HG03457 (cell line): Measurements from ENCODE around the gene SLC35F5.
"Not testable (repeated sequence)": the region's sequence is repeated elsewhere in the genome, so short reads cannot be mapped to it uniquely, and the experiment has no call there.

Source experiments
- ATAC-seq: cut with Tn5 transposase; IDR thresholded peaks from one replicate; pipeline ENCODE4 v1.9.1; 2021; ENCODE audit warnings: moderate number of reproducible peaks; ENCODE audit not compliant: unreplicated experiment

Gene SLC35F5, protein sequence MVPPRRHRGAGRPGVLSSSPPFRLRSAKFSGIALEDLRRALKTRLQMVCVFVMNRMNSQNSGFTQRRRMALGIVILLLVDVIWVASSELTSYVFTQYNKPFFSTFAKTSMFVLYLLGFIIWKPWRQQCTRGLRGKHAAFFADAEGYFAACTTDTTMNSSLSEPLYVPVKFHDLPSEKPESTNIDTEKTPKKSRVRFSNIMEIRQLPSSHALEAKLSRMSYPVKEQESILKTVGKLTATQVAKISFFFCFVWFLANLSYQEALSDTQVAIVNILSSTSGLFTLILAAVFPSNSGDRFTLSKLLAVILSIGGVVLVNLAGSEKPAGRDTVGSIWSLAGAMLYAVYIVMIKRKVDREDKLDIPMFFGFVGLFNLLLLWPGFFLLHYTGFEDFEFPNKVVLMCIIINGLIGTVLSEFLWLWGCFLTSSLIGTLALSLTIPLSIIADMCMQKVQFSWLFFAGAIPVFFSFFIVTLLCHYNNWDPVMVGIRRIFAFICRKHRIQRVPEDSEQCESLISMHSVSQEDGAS

DNA sequence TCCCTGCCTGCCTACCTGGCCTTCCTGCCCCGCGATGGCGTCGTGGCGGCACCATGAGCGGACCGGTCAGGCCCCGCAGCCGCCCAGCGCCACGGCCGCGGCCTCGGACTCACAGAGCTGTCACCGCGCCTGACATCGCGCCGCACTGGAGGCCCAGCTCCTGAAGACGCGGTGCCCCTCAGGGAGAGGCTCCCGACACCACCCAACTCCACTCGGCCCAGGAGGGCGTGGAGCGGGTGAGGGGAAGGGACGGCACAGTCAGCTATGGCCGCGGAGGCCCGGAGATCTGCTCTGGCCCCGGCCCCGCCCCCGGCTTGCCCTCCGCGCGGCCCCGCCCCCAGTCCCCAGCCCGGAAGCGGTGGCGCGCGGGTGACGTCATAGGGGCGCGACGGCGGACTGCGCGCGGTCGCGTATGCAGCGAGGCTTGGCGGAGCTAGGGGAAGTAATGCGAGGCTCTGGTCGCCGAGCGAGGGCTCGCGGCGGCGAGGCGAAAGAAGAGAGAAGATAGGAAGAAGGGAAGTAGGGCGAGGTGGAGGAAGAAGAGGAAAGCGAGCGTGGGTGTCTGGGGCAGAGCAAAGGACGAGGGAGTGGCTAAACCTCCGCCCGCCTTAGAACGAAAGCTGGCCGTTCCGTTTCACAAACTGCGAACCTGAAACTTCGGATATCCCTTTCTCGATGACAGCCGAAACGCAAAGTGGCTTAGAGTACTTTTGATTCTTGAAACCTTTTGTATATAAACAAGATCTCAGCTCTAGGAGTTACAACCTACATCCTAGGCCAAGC, at the start of gene SLC35F5:
TSS of gene SLC35F5 (minus strand) at position 288 of the 783 bp plus-strand sequence. CDS start at position 55, 233 bp downstream.
- peak; percentile 87 for ATAC-seq

DNA sequence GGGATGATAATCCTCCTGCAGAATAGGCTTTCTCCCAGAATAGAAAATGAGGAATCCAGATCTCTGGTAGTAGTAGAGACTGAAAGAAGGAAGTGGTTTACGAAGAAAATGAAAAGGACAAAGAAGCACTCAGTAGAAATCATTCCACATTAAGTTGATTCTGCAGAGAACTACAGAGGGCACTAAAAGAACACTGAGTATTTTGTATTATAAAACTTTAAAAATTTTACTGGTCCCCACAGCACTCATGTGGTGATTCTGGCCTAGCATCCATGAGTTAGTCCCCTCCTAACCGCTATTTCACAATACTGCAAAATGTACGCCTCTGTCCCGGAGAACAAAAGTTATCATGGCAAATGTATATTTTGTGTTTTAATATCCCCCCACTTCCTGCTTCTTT, 42.9 kb upstream of the SLC35F5 start:
- ATAC-seq: no peak

DNA sequence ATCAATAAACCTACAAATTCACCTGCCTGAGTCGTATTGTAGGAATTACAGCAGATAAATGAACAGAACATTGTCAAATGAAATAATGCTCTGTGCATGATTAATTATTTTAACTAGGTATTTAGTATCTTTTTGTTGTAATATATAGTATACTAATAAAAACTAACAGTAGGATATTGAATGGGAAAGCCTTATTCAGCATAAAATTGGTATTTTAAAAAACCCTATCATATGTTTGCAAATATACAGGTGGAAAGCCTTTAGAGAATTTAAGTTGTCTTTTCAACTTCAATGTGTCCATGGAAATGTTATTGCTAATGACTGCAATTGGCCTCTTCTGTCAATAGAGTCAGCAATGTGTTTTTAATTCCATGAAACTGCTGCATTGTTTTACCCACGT, 40.8 kb upstream of the SLC35F5 start:
- ATAC-seq: no peak

GRCh38 chr2:113796592-113797175, 40.2 kb upstream of the SLC35F5 start:
- no peak for ATAC-seq

- no peak for ATAC-seq
Observed at GRCh38 chr2:113795405-113795920, 39.0 kb upstream of the SLC35F5 start.

DNA sequence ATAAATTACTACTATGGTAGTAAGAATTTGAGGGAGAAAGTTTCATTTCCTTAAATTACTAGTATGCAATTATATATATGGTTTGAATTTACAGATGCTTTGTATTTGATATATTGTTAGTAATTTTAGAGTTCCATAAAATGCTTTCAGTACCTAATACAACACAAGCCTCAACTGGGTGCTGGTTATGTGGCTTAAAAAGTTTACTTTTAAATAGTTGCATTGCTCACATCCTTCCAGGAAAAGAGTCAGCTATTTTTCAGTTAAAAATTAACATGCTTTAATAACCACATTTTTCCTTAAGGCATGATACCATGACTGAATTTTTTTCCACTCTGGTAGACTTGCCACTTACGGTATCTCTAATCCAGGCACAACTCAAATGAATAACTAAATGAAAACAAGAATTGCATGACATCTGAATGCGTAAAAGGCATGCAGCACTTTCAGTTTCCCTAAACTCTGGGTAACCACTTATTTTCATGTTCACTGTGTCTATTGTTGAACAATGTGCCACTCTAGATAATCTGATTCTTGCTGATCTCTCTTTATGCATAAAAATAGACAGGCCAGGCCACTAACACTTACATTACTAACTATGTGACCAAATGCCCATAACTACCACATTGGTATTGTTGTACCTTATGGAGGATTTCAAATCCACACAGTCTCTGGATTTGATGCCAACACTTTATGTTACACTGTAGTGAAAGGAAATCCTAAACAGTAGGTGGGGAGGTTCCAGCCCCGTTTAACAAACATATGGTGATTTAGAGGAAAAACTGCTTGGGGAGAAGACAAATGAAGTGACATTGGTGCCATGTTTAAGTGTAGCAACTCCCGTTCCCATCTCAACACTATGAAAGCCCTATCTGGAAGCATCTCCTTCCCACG, 35.5 kb upstream of the SLC35F5 start:
- ATAC-seq: peak; percentile 96

DNA sequence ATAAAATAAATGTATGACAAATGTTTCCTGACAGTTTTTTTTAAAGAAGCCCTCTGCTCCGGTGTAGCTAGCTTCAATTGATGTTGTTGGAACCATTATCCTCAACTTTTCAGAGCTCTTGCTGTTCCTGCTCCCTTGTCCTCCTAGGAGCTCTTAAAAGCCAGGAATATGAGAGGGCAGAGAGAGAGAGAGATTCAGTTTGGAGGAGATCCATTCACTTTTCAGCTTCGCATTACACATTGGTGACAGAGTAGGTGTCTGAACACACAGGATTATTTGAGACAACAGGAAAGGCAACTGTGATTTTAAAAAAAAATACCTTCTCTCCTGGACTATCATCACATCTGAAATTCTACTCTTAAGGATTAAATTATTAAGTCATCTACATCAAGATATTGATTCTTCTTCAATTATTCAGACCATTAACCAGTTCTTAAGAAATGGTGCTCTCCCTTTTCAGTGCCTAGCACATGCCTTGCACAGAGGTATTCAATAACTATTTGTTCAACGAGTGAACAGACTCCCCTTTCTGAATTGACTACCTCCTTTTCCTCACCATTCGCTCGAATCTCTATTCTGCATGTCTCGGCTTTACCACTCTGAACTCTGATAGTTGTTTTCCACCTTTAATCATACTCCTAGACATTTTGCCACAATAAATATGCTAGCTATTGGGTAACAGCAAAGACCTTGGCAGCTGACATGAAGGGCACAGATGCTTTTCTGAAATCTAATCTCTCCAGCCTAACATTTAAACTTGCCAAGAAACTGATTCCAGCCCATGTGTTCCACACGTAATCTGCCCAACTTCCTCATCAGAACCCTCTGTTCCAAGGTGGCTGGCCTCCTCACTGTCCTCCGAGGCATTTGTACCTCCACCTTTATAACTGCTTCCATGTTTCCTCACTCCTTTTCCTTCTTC, 28.6 kb upstream of the SLC35F5 start:
- no peak for ATAC-seq

DNA sequence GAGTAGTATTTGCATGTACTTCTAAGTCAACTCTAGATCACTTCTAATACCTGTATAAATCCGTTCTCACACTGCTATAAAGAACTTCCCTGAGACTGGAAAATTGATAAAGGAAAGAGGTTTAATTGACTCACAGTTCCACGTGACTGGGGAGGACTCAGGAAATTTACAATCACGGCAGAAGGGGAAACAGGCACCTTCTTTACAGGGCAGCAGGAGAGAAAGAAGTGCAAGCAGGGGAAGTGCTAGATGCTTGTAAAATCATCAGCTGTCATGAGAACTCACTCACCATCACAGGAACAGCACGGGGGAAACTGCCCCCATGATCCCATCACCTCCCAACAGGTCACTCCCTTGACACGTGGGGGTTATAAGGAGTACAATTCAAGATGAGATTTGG, 24.0 kb upstream of the SLC35F5 start:
- no peak for ATAC-seq

DNA sequence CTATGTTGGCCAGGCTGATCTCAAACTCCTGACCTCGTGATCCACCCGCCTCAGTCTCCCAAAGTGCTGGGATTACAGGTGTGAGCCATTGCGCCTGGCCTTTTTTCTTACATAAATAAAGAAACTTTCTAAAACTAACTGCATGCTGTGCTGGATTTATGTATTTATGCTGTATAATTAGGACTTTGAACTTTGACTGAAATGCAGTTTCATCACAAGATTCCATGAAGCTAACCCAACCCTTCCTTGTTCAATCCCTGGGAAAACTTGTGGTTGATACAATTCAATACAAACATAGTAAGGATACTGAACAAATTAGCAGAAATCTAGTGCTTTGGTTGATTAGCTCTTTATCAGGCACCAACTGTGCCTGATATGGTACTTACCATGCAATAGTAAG, 20.9 kb upstream of the SLC35F5 start:
- no peak for ATAC-seq

- ATAC-seq: no peak
Observed at GRCh38 chr2:113776949-113777348, 20.5 kb upstream of the SLC35F5 start.

DNA sequence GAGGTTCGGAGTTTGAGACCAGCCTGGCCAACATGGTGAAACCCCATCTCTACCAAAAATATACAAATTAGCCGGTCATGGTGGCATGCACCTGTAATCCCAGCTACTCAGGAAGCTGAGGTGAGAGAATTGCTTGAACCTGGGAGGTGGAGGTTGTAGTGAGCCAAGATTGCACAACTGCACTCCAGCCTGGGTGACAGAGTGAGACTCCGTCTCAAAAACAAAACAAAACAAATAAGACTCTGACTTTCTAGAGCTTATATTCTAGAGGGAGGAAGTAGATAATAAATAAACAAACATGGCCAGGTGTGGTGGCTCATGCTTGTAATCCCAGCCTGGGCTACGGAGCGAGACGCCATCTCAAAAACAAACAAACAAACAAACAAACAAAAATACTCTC, 18.2 kb upstream of the SLC35F5 start:
- not testable (repeated sequence) for ATAC-seq

DNA sequence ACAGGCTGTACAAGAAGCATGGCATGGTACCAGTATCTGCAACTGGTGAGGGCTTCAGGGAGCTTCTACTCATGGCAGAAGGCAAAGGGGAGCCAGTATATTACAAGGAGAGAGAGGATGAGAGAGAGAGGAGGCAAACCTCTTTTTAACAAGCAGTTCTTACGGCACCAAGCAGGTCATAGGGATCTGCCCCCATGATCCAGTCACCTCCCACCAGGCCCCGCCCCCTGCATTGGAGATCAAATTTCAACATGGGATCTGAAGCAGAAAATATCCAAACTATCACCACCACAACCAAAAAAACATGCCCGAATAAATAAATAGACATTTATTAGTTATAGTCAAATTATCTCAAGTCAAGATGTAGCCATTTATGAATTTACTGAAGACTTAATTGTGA, 14.5 kb upstream of the SLC35F5 start:
- no peak for ATAC-seq

DNA sequence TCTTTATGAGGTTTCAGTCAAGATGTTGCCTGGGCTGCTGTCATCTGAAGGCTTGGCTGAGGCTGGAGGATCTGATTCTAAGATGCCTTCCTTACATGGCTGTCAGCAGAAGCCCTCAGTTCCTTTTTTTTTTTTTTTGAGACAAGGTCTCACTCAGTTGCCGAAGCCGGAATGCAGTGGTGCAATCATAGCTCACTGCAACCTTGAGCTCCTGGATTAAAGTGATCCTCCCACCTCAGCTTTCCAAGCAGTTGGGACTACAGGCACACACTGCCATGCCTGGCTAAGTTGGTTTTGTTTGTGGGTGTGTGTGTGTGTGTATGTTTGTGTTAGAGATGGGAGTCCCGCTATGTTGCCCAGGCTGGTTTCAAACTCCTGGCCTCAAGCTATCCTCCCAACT, 13.1 kb upstream of the SLC35F5 start:
- no peak for ATAC-seq

GRCh38 chr2:113768770-113769169, 12.3 kb upstream of the SLC35F5 start:
- no peak for ATAC-seq

- ATAC-seq: no peak
Observed at GRCh38 chr2:113767811-113768460, 11.5 kb upstream of the SLC35F5 start.

- no peak for ATAC-seq
Observed at GRCh38 chr2:113765276-113765675, 8.8 kb upstream of the SLC35F5 start.

GRCh38 chr2:113762377-113763118, 6.1 kb upstream of the SLC35F5 start:
- no peak for ATAC-seq

DNA sequence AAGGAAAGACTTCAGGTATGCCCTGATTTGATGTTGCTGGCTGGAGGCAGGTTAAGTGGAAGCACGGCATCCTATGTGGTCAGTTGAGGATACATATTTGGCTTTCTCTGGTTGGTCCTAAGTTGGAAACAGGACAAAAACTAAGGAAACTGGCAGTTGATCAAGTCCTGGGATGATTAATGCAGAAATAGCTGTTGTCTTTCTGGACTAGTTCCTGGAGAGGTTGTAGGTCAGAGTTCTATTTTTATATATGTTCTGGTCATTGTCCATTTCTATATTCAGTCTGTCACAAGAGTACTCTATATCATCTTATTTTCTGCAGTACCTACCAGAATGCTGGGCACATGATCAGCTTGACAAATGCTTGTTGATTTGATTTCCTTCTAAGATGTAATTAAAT, 4.0 kb upstream of the SLC35F5 start:
- no peak for ATAC-seq
